ENCODE measurements around the gene C5.

C5 gene

DNA sequence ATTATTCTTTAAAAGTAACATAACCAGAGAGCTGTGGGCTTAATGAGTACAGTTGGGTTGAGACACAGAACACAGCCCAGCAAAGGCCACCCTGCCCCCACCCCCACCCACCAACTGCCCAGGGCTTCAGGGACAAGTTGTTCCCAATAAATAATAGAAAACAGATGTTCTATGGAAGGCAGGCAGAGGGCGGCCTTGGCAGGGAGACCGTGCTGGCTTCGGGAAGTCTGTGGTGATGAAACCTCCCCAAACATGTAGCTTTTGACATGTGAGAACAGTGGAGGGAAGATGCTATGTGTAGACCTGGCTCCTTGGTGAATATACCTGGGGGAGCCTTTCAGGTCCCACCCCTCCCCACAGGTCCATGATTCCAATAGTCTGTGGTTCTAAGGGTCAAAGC, 133.5 kb downstream of the C5 start:
- Histone ChIP-seq H3K4me1 (ENCODE audit: control insufficient read depth, insufficient read depth, low read length) (peaks cover 11% of the 10 kb centered on the region), H3K27me3 (ENCODE audit: control insufficient read depth, insufficient read depth, low read length) (no peaks in the 10 kb centered on the region), H3K9ac (ENCODE audit: low read length) (no peak overlapping the region), H3K27ac (ENCODE audit: low read depth, low read length) (no peak overlapping the region), H3K36me3 (ENCODE audit: control insufficient read depth, insufficient read depth, low read length) (peaks cover 5% of the 10 kb centered on the region), H3K4me3 (ENCODE audit: low read length) (no peak overlapping the region)

DNA sequence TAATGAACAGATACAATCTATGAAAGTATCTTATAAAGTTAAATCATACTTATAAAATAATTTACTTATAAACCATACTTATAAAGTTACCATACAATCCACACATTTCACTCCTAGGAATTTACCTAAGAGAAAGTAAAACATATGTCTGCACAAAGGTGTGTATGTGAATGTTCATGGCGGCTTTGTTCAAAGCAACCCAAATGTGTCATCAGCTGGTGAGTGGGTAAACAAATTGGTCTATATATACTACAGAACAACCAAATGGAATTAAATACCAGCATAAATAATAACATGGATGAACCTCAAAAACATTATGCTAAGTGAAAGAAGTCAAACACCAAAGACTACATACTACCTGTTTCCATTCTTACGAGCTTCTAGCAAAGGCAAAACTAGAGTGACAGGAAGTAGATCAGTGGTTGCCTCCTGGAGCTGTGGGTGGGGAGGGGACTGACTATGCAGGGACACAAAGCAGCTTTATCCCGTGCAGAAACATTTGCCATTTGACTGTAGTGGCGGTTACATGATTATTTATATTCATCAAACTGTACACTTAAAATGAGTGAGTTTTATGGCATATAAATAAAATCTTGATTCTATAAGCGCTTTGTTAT, 134.1 kb downstream of the C5 start:
- H3K4me1 ChIP-seq (ENCODE audit: control insufficient read depth, insufficient read depth, low read length) = peaks cover 11% of the 10 kb centered on the region
- no peak overlapping the region for H3K27ac ChIP-seq (ENCODE audit: low read depth, low read length)
- no peak overlapping the region for H3K4me3 ChIP-seq (ENCODE audit: low read length)
- peaks cover 5% of the 10 kb centered on the region for H3K36me3 ChIP-seq (ENCODE audit: control insufficient read depth, insufficient read depth, low read length)
- no peaks in the 10 kb centered on the region for H3K27me3 ChIP-seq (ENCODE audit: control insufficient read depth, insufficient read depth, low read length)
- H3K9ac ChIP-seq (ENCODE audit: low read length) = no peak overlapping the region

DNA sequence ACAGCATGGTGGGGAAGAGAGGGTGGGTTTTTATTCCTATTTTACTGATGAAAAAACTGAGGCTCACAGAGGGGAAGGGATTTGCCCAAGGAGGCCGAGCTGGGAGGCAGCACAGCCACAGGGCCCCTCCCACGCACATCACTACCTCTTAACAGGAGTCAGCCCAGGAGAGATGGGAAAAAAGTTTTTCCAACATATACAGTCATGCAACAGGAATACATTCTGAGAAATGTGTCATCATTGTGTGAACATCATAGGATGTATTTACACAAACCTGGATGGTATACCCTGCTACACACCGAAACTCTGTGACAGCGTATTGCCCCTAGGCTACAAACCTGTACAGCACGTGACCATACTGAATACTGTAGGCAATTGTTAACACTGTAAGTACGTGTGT, 135.1 kb downstream of the C5 start:
- H3K36me3 ChIP-seq (ENCODE audit: control insufficient read depth, insufficient read depth, low read length) = peaks cover 5% of the 10 kb centered on the region
- H3K4me1 ChIP-seq (ENCODE audit: control insufficient read depth, insufficient read depth, low read length) = peaks cover 11% of the 10 kb centered on the region
- no peak overlapping the region for H3K4me3 ChIP-seq (ENCODE audit: low read length)
- H3K27ac ChIP-seq (ENCODE audit: low read depth, low read length) = no peak overlapping the region
- H3K9ac ChIP-seq (ENCODE audit: low read length) = no peak overlapping the region
- no peaks in the 10 kb centered on the region for H3K27me3 ChIP-seq (ENCODE audit: control insufficient read depth, insufficient read depth, low read length)

GRCh38 chr9:120914396-120914795, 135.7 kb downstream of the C5 start:
- Histone ChIP-seq H3K4me1 (ENCODE audit: control insufficient read depth, insufficient read depth, low read length) (peaks cover 8% of the 10 kb centered on the region), H3K9ac (ENCODE audit: low read length) (no peak overlapping the region), H3K27ac (ENCODE audit: low read depth, low read length) (no peak overlapping the region), H3K36me3 (ENCODE audit: control insufficient read depth, insufficient read depth, low read length) (peaks cover 7% of the 10 kb centered on the region), H3K4me3 (ENCODE audit: low read length) (no peak overlapping the region), H3K27me3 (ENCODE audit: control insufficient read depth, insufficient read depth, low read length) (no peaks in the 10 kb centered on the region)

- Histone ChIP-seq H3K36me3 (ENCODE audit: control insufficient read depth, insufficient read depth, low read length) (peaks cover 7% of the 10 kb centered on the region), H3K4me3 (ENCODE audit: low read length) (no peak overlapping the region), H3K9ac (ENCODE audit: low read length) (no peak overlapping the region), H3K27ac (ENCODE audit: low read depth, low read length) (no peak overlapping the region), H3K27me3 (ENCODE audit: control insufficient read depth, insufficient read depth, low read length) (no peaks in the 10 kb centered on the region), H3K4me1 (ENCODE audit: control insufficient read depth, insufficient read depth, low read length) (peaks cover 2% of the 10 kb centered on the region)
Measured at GRCh38 chr9:120913647-120914264, 136.3 kb downstream of the C5 start.

DNA sequence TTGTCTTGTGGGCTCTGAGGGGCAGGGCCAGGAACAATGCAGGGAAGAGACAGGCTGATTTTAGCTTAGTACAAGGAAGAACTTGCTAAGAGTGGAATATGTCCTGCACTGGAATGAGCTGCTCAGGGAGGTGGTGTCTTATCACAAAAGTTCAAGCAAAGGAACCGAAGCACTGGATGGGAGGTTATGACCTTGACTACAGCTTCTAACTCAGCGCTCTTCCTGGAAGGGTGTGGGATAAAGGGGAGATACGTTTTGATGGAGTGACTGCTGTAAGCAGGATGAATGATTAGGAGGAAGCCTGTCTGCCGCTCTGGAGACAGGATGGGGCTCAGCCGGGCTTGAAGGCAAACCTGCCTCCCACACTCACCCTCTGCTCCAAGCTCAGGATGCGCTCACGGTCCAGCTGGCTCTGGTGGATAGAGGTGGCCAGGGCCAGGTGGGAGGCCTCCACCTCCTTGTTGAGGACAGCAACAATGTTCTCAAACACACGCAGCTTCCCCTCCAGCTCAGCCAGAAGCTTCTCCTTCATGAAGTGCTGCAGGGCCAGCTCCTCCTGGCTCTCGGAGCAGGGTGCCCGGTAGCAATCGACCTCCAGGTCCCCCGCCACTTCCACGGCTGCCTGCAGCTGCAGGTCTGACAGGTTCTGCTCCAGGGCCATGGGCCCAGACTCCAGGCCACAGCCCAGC, 137.0 kb downstream of the C5 start:
- peaks cover 7% of the 10 kb centered on the region for H3K36me3 ChIP-seq (ENCODE audit: control insufficient read depth, insufficient read depth, low read length)
- H3K4me1 ChIP-seq (ENCODE audit: control insufficient read depth, insufficient read depth, low read length) = no peaks in the 10 kb centered on the region
- H3K27ac ChIP-seq (ENCODE audit: low read depth, low read length) = no peak overlapping the region
- no peak overlapping the region for H3K9ac ChIP-seq (ENCODE audit: low read length)
- H3K4me3 ChIP-seq (ENCODE audit: low read length) = no peak overlapping the region
- H3K27me3 ChIP-seq (ENCODE audit: control insufficient read depth, insufficient read depth, low read length) = no peaks in the 10 kb centered on the region

- no peaks in the 10 kb centered on the region for H3K27me3 ChIP-seq (ENCODE audit: control insufficient read depth, insufficient read depth, low read length)
- H3K27ac ChIP-seq (ENCODE audit: low read depth, low read length) = no peak overlapping the region
- H3K36me3 ChIP-seq (ENCODE audit: control insufficient read depth, insufficient read depth, low read length) = peaks cover 7% of the 10 kb centered on the region
- no peak overlapping the region for H3K4me3 ChIP-seq (ENCODE audit: low read length)
- no peaks in the 10 kb centered on the region for H3K4me1 ChIP-seq (ENCODE audit: control insufficient read depth, insufficient read depth, low read length)
- no peak overlapping the region for H3K9ac ChIP-seq (ENCODE audit: low read length)
Measured at GRCh38 chr9:120911295-120911837, 138.7 kb downstream of the C5 start.

- Histone ChIP-seq H3K27me3 (ENCODE audit: control insufficient read depth, insufficient read depth, low read length) (no peaks in the 10 kb centered on the region), H3K9ac (ENCODE audit: low read length) (no peak overlapping the region), H3K4me1 (ENCODE audit: control insufficient read depth, insufficient read depth, low read length) (no peaks in the 10 kb centered on the region), H3K27ac (ENCODE audit: low read depth, low read length) (no peak overlapping the region), H3K36me3 (ENCODE audit: control insufficient read depth, insufficient read depth, low read length) (peaks cover 7% of the 10 kb centered on the region), H3K4me3 (ENCODE audit: low read length) (no peak overlapping the region)
Measured at GRCh38 chr9:120910643-120911042, 139.4 kb downstream of the C5 start.

DNA sequence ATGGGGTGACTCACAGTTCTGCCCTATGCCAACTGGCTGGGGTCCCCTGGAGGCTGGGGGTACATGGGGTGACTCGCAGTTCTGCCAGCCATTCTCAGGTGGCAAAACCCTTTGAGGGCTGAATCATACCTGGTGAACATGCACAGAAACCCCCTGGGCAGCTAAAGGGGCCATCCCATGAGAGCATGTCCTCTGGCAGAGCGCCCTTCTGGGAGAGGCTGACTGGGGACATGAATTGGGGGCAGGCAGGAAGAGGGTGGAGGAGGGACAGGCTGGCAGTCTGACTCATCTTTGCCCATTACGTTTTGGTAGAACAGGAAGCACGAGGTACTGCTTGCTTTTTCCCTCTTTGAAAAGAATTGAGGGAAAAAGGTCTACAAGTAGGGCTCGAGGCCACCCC, 140.2 kb downstream of the C5 start:
- Histone ChIP-seq H3K27me3 (ENCODE audit: control insufficient read depth, insufficient read depth, low read length) (no peaks in the 10 kb centered on the region), H3K9ac (ENCODE audit: low read length) (no peak overlapping the region), H3K4me1 (ENCODE audit: control insufficient read depth, insufficient read depth, low read length) (no peaks in the 10 kb centered on the region), H3K36me3 (ENCODE audit: control insufficient read depth, insufficient read depth, low read length) (peaks cover 7% of the 10 kb centered on the region), H3K4me3 (ENCODE audit: low read length) (no peak overlapping the region), H3K27ac (ENCODE audit: low read depth, low read length) (no peak overlapping the region)

GRCh38 chr9:120905315-120906164, 144.5 kb downstream of the C5 start:
- H3K27me3 ChIP-seq (ENCODE audit: control insufficient read depth, insufficient read depth, low read length) = no peaks in the 10 kb centered on the region
- H3K4me1 ChIP-seq (ENCODE audit: control insufficient read depth, insufficient read depth, low read length) = no peaks in the 10 kb centered on the region
- H3K9ac ChIP-seq (ENCODE audit: low read length) = no peak overlapping the region
- no peak overlapping the region for H3K27ac ChIP-seq (ENCODE audit: low read depth, low read length)
- peaks cover 2% of the 10 kb centered on the region for H3K36me3 ChIP-seq (ENCODE audit: control insufficient read depth, insufficient read depth, low read length)
- H3K4me3 ChIP-seq (ENCODE audit: low read length) = no peak overlapping the region

DNA sequence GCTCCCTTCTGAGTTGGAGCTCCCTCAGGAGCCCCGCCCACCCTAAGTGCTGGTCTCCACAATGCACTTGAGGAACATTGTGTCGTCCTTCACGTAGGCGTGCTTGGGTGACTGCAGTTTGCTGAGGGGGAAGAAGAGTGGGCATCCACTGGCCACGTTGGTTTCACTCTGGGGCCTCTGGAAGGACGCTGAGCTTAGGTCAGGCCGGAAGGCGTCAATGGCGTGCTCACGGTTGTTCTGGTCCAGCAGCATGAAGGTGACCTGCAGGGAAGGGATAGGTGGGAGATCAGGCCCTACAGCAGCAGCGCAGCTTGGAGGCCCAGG, 145.1 kb downstream of the C5 start:
- H3K27me3 ChIP-seq (ENCODE audit: control insufficient read depth, insufficient read depth, low read length) = no peaks in the 10 kb centered on the region
- H3K27ac ChIP-seq (ENCODE audit: low read depth, low read length) = no peak overlapping the region
- peaks cover 2% of the 10 kb centered on the region for H3K36me3 ChIP-seq (ENCODE audit: control insufficient read depth, insufficient read depth, low read length)
- no peaks in the 10 kb centered on the region for H3K4me1 ChIP-seq (ENCODE audit: control insufficient read depth, insufficient read depth, low read length)
- no peak overlapping the region for H3K9ac ChIP-seq (ENCODE audit: low read length)
- no peak overlapping the region for H3K4me3 ChIP-seq (ENCODE audit: low read length)
